Astrocyte of the cerebellum (primary cell): ENCODE measurements around the gene S100A2.
"Not testable (repeated sequence)": the region's sequence is repeated elsewhere in the genome, so short reads cannot be mapped to it uniquely, and the experiment has no call there.

Experiments used
- DNase-seq: peaks from one replicate; pipeline ENCODE4 v3.0.0-alpha.2; 2011; ENCODE audit warnings: low read depth
- H3K4me3 ChIP-seq: 2 replicates; pipeline ENCODE4 v1.5.1; 2011; ENCODE audit warnings: mild to moderate bottlenecking, low read depth, low read length, moderate library complexity
- in situ Hi-C: cut with HindIII; loops from 2 replicates; pipeline ENCODE4 v1.10.0; 2017; ENCODE audit warnings: low sequenced_read_pairs
- TF ChIP-seq, protein P1 (sequence below): IDR thresholded peaks from 2 replicates; pipeline ENCODE4 v1.5.1; 2012; ENCODE audit warnings: low read length, low read depth, moderate library complexity, mild to moderate bottlenecking; ENCODE audit errors: missing control alignments

Gene S100A2

DNA sequence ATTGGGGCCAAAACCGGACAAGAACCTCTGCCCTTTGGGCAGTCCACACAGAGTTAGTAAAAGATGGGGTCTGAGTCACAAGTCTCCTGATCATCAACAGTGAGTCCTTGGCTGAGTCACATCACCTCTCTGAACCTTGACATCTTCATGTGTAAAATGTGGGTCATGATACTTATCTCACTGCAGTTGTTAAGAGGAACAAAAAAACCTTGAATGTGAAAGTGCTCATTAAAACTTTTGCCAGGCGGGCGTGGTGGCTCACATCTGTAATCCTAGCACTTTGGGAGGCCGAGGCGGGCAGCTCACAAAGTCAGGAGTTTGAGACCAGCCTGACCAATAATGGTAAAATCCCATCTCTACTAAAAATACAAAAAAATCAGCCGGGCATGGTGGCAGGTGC is 31.6 kb upstream of the S100A2 start:
- in situ Hi-C loops: no loop called here
- DNase-seq: no peak
- TF ChIP-seq, protein P1, sequence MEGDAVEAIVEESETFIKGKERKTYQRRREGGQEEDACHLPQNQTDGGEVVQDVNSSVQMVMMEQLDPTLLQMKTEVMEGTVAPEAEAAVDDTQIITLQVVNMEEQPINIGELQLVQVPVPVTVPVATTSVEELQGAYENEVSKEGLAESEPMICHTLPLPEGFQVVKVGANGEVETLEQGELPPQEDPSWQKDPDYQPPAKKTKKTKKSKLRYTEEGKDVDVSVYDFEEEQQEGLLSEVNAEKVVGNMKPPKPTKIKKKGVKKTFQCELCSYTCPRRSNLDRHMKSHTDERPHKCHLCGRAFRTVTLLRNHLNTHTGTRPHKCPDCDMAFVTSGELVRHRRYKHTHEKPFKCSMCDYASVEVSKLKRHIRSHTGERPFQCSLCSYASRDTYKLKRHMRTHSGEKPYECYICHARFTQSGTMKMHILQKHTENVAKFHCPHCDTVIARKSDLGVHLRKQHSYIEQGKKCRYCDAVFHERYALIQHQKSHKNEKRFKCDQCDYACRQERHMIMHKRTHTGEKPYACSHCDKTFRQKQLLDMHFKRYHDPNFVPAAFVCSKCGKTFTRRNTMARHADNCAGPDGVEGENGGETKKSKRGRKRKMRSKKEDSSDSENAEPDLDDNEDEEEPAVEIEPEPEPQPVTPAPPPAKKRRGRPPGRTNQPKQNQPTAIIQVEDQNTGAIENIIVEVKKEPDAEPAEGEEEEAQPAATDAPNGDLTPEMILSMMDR: no peak

DNA sequence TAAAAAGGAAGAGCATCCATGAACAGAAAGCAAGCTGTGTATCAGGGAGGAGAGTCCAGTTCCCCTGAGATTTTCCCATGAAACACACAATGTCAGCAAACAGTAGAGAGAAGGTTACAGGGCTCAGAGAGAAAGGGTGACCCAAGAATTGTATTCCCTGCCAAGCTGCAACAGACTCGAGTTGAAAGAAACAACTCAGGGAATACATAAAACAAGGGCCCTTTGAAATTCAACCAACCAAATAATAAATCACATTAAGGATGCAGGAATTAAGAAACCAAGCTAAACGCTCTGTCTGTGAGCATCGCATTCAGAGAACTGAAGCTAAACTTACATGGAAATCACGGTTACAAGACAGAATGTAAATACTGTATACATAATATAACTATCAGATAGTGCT is 27.1 kb upstream of the S100A2 start:
- TF ChIP-seq, protein P1: no peak
- DNase-seq: no peak
- in situ Hi-C loops: no loop called here
- H3K4me3 ChIP-seq: no peak overlapping the region

More for the DNA sequence above, 31.6 kb upstream of the S100A2 start:
- H3K4me3 ChIP-seq: no peak overlapping the region

DNA sequence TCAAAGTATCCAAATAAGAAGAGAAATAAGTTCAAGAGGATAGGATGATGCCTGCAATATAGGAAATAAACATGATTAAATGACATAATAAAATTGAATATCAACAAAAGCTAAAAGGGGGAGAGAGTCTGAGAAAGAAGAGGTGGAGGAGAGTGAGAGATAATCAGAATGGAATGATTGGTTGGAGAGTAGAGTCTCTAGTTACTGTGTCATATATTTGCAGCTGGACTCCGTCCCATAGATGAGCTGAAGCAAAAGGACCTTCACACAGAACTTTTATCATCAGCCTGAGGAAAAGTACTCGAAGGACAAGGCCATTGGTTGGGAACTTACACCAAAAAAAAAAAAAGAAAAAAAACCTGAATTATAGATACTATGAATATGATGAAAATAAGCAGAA is 22.8 kb upstream of the S100A2 start:
- in situ Hi-C loops: no loop called here
- DNase-seq: no peak
- no peak overlapping the region for H3K4me3 ChIP-seq
- TF ChIP-seq, protein P1: no peak

DNA sequence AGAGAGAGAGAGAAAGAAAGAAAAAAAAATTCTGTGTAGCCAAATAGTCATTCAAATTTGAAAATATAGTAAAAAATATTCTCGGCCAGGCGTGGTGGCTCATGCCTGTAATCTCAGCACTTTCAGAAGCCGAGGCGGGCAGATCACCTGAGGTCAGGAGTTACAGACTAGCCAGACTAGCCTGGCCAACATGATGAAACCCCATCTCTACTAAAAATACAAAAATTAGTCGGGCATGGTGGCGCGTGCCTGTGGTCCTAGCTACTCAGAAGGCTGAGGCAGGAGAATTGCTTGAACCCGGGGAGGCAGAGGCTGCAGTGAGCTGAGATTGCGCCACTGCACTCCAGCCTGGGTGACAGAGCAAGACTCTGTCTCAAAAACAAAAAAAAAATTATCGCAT is 22.4 kb upstream of the S100A2 start:
- in situ Hi-C loops, DNase-seq, H3K4me3 ChIP-seq: not testable (repeated sequence)

DNA sequence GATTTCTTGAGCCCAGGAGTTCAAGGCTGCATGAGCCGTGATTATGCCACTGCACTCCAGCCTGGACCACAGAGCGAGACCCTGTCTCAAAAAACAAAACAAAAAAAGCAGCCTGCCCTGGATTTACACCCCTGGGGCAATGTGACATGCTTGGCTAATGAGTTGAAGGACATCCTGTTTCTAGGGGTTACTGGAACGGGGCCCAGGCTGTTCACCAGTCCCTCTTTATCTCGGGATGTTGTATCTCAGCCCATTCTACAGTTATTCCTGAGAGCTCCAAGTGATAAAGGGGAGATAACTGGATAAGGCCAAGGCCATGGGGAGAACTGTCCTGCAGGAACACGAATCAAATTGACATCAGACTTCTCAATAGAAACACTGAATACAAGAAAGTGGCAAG is 21.7 kb upstream of the S100A2 start:
- in situ Hi-C loops: no loop called here
- TF ChIP-seq, protein P1: no peak
- H3K4me3 ChIP-seq: no peak overlapping the region
- DNase-seq: no peak

DNA sequence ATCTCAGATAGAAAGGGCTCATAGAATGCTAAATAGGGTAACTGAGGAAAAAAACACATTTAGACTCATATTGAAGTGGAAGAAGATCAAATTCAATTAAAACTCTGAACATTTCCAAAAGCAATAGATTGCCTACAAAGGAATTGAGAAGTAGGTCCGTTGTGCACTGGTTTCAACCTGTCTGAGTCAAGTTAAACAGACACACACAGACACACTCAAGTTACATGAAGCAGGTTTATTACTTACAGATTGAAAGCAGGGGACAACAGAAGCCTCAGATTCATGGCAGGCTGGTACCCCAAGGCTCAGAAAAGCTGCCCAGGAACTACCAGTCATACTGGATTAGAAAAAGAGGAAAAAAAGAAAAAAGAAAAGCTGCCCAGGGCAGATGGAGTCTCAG is 20.7 kb upstream of the S100A2 start:
- TF ChIP-seq, protein P1: no peak
- in situ Hi-C loops: no loop called here
- DNase-seq: no peak
- H3K4me3 ChIP-seq: no peak overlapping the region

DNA sequence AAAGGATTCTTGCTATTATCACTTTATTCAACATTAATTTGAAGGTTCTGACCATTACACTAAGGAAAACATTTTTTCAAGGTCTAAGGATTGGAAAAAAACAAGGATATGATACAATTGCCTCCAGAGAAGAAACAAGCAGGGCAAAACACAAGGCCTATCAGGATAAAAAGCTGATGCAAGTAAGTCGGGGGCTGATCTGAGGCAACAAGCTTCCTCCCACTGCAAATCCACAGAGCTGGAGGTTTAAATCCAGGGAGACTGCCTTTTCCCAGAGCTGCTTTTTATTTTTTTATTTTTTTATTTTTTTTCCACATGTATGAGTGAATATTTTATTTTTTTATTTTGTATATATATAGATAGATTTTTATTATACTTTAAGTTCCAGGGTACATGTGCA is 19.4 kb upstream of the S100A2 start:
- in situ Hi-C loops: no loop called here
- TF ChIP-seq, protein P1: no peak

More for the DNA sequence above, 19.4 kb upstream of the S100A2 start:
- no peak overlapping the region for H3K4me3 ChIP-seq
- DNase-seq: no peak
